ENCODE data around the gene MCF2L.

Gene MCF2L

GRCh38 chr13:112978561-112979405 is 9.8 kb downstream of the MCF2L start:
- no peak for DNase-seq (ENCODE audit: low read depth)
- no peak overlapping the region for H3K4me3 ChIP-seq (ENCODE audit: low read depth, low read length)
- no peak for TF ChIP-seq CTCF (IDR thresholded peaks at IDR 0.05; ENCODE audit: low read depth, low read length, missing control alignments)

- TF ChIP-seq CTCF (IDR thresholded peaks at IDR 0.05; ENCODE audit: low read depth, low read length, missing control alignments): no peak
- no peak for DNase-seq (ENCODE audit: low read depth)
- no peak overlapping the region for H3K4me3 ChIP-seq (ENCODE audit: low read depth, low read length)
Measured at GRCh38 chr13:112979406-112979902, 10.4 kb downstream of the MCF2L start.

GRCh38 chr13:112980434-112980833 is 11.4 kb downstream of the MCF2L start:
- DNase-seq (ENCODE audit: low read depth): no peak
- TF ChIP-seq CTCF (IDR thresholded peaks at IDR 0.05; ENCODE audit: low read depth, low read length, missing control alignments): no peak
- no peak overlapping the region for H3K4me3 ChIP-seq (ENCODE audit: low read depth, low read length)

GRCh38 chr13:112981451-112981850 is 12.4 kb downstream of the MCF2L start:
- no peak for DNase-seq (ENCODE audit: low read depth)
- no peak overlapping the region for H3K4me3 ChIP-seq (ENCODE audit: low read depth, low read length)
- TF ChIP-seq CTCF (IDR thresholded peaks at IDR 0.05; ENCODE audit: low read depth, low read length, missing control alignments): no peak

- no peak for DNase-seq (ENCODE audit: low read depth)
- H3K4me3 ChIP-seq (ENCODE audit: low read depth, low read length): no peak overlapping the region
- no peak for TF ChIP-seq CTCF (IDR thresholded peaks at IDR 0.05; ENCODE audit: low read depth, low read length, missing control alignments)
Measured at GRCh38 chr13:112982281-112983041, 13.4 kb downstream of the MCF2L start.

GRCh38 chr13:112983042-112983305 is 14.0 kb downstream of the MCF2L start:
- H3K4me3 ChIP-seq (ENCODE audit: low read depth, low read length): no peak overlapping the region
- TF ChIP-seq CTCF (IDR thresholded peaks at IDR 0.05; ENCODE audit: low read depth, low read length, missing control alignments): no peak
- no peak for DNase-seq (ENCODE audit: low read depth)

All from GM12864 (cell line).